ENCODE data around the gene ACBD6.
"Not testable (repeated sequence)": the region's sequence is repeated elsewhere in the genome, so short reads cannot be mapped to it uniquely, and the experiment has no call there.

Gene ACBD6

DNA sequence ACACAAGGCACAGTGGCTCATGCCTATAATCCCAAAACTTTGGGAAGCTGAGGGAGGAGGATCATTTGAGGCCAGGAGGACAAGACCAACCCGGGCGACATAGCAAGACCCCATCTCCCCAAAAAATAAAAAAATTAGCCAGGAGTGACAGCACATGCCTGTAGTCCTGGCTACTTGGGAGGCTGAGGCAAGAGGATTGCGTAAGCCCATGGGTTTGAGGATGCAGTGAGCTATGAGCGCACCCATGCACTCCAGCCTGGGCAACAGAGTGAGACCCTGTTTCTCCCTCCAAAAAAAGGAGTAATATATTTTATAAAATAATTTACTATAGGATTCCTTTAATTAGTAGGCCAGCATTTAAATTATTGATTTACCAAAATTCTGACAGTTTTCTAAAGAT lies 89.8 kb downstream of the ACBD6 start:
- no peak for DNase-seq

DNA sequence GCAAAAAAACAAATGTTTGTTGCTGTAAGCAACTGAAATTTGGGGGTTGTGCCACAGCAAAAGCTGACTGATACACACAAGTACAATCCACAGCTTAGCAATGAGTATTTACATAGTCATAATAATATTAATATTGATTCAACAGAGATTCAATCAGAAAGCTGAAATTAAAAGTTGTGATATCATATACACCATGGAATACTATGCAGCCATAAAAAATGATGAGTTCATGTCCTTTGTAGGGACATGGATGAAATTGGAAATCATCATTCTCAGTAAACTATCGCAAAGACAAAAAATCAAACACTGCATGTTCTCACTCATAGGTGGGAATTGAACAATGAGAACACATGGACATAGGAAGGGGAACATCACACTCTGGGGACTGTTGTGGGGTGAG lies 94.2 kb downstream of the ACBD6 start:
- DNase-seq: not testable (repeated sequence)

DNA sequence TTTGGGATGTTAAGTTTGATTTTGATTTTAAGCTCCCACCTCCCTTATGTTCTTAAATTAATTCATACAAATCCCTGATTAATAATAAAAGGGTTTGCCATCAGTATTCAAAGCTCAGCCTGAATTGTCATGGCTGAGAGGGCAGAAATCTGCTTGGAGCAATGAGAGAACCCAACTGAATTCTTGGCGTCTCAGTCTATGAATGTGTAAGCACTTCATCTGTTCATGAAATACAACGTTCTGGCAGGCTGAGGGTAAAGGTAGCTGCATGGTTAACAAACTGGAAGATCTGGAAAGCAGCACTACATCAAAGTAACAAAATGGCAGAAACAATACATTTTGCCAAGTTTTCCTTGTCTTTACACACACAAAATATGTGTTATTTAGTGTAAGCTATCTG lies 95.3 kb downstream of the ACBD6 start:
- no peak for DNase-seq

DNA sequence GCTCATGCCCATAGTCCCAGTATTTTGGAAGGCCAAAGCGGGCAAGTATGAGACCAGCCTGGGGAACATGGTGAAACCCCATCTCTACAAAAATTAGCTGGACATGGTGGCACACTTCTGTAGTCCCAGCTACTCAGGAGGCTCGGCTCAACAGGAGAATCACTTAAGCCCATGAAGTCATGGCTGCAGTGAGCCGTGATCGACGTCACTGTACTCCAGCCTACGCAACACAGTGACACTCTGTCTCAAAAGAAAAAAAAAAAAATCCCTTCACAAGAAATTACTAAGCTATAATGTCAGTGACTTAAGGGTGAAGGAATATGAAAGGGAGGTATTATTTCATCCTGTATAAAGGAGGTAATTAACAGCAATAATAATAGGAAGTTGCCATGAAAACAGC lies 99.8 kb downstream of the ACBD6 start:
- no peak for DNase-seq

DNA sequence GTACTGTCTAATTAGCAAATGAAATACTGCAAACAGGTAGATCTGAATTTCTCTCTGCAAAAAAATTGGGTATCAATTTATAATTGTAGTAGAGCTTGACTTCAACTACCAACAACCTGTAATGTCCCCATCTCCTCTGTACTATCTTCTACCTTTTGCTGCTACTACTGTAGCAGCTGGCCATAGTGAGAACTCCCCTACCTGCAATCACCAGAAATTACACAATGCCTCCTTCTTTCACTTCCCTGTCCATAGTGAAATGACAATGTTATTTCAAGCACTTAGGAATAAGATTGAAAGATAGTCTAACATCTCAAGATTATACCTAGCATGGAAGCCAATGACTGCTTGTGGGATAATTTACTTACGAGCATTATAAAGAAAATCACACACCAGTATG lies 100.4 kb downstream of the ACBD6 start:
- DNase-seq: no peak

DNA sequence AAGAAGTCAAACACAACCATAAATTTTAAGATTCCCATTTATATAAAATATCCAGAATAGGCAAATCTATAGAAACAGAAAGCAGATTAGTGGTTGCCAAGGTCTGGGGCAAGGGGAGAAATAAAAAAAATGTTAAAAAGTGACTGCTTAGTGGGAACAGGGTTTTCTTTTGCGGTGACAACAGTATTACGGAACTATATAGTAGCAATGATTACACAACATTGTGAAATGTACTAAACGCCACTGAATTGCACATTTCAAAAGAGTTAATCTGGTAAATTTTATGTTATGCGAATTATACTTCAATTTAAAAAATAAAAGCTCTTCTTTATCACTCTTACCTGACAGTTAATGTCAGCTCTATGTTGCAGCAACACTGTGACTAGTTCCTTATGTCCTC lies 105.2 kb downstream of the ACBD6 start:
- DNase-seq: no peak

DNA sequence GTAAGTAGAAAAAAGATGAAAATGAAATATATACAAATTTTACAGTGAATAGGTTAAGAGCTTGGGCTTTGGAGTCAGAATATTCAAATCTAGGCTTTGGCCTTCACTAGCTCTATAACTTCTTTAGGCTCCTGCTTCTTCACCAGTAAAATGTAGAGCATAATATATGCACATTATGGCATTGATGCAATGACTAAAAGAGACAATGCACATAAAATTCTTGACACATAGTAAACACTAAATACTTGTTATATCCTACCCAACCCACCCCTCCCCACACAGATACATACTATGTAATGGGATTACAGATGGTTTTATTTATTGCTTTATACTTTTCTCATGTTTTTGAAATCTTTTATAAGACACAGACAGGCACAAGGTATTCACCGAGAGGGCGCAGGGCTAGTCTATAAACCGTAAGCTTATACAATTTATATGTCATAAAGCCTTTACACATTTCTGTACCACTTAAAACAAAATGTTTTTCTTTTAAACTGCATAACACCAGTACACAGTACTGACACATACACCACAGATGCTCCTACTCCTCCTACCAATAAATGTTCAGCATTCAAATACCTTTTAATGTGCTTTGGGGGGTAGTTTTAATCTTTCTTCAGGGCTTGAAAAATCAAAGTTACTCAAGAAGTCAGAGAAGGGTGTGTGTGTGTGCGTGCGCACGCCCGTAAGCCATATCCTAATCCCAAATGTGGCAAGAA lies 109.8 kb downstream of the ACBD6 start:
- DNase-seq: no peak

DNA sequence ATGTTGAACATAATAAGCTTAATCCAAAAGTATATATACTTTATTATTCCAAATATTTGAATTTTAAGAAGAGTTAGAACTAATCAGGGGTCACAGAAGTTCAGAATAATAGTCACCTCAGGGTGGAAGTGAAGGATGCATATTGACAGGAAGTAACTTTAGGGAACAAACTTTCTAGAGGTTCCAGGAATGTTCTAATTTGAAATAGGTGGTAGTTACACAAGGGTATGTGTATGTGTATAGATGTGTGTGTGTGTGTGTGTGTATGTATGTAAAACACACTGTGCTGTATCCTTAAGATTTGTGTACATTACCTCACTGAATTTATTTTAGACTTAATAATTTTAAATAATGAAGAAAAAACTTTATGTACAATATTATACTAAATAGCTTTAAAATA lies 110.4 kb downstream of the ACBD6 start:
- no peak for DNase-seq

DNA sequence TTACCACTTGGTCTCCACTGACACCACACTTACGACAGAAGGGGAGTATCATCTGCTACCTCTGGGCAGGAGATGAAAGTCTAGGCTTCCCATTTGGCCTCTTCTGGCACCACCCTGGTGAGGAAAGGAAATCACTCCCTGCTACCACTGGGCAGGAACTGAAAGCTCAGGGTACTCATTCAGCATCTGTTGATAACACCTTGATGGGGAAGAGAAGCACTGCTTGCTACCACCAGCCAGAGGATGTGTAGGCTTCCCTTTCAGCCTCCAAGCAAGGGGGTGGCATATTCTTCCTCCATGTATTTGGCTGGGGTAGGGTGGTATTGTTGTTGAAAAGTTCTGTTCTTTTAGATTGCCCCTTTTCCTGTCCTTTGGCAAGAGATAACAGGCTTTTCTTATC lies 115.0 kb downstream of the ACBD6 start:
- no peak for DNase-seq

DNA sequence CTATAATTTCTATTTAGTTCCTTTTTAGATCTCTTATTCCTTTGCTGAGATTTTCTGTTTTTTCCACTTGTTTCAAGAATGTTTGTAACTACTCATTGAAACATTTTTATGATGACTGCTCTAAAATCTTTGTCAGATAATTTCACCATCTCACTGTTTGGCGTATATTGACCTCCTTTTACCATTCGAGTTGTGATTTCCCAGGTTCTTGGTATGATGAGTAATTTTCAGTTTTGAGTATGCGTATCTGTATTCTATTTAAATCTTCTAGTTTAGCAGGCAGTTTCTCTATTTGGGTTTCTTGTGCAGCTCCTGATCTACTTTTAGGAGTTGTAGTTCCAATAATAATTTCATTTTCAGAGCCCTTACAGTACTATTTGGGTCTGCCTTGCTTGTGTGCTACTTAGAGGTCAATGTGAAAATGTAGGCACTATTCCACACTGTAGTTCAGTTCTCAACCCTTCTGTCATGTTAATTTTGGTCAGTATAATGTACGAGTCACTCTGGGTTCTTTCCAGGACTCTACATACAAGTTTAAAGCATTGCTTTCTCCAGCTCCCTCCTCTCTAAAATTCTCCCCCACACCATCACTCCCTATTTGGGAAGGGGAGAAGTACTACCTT lies 115.5 kb downstream of the ACBD6 start:
- DNase-seq: no peak

DNA sequence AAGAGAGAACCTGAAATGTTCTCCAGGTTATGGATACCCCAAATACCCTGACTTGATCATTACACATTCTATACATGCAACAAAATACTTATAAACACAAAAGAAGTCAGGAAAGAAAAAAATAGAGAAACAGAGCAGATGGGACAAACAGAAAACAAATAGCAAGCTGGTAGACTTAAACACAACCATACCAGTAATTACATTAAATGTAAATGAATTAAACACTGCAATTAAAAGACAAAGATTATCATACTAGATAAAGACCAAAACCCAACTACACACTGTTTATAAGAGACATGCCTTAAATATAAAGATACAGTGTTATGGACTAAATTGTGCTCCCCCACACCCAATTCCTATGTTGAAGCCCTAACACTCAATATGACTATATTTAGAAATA lies 117.2 kb downstream of the ACBD6 start:
- DNase-seq: no peak

DNA sequence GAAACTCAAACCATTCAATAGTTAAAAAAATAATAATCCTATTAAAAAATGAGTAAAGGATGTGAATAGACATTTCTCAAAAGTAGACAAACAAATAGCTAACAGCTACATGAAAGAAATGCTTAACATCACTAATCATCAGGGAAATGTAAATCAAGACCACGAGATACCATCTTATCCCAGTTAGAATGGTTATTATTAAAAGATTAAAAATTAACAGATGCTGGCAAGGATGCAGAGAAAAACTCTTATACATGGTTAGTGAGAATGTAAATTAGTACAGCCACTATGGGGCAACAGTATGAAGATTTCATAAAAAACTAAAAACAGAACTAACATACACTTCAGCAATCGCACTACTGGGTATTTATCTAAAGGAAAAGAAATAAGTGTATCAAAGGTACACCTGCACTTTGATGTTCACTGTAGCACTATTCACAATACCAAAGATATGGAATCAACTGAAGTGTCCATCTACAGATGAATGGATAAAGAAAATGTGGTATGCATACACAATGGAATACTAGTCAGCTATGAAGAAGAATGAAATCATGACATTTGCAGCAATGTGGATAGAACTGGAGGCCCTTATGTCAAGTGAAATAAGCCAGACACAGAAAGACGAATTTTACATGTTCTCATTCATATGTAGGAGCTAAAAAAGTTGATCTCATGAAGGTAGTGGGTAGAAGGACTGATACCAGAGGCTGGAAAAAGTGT lies 117.9 kb downstream of the ACBD6 start:
- DNase-seq: no peak

DNA sequence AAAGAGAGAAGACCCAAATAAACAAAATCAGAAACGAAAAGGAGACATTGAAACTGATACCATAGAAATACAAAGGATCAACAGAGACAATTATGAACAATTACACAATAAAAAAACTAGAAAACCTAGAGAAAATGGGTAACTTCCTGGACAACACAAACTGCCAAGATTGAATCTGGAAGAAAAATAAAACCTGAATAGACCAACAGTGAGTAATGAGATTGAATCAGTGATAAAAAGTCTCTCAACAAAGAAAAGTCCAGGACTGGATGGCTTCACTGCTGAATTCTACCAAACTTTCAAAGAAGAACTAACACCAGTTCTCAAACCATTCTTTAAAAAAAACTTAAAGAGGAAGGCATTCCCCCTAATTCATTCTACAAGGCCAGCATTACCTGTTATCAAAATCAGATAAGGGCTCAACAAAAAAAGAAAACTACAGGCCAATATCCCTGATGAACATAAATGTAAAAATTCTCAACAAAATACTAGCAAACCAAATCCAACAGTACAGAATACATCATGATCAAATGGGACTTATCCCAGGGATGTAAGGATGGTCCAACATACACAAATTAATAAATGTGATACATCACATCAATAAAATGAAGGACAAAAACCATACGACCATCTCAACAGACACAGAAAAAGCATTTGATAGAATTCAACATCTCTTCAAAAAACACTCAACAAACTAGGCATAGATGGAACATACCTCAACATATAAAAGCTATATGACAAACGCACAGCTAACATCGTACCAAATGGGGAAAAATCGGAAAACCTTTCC lies 119.9 kb downstream of the ACBD6 start:
- DNase-seq: no peak

DNA sequence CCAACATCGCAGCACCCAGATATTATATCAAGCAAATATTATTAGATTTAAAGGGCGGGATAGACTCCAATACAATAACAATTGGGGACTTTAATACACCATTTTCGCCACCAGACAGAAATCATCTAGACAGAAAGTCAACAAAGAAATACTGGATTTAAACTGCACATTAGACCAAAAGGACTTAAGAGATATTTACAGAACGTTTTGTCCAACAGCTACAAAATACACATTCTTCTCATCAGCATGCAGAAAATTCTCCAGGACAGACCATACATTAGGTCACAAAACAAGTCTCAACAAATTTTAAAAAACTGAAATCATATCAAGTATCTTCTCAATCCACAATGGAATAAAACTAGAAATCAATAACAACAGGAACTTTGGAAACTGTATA lies 121.2 kb downstream of the ACBD6 start:
- DNase-seq: no peak

DNA sequence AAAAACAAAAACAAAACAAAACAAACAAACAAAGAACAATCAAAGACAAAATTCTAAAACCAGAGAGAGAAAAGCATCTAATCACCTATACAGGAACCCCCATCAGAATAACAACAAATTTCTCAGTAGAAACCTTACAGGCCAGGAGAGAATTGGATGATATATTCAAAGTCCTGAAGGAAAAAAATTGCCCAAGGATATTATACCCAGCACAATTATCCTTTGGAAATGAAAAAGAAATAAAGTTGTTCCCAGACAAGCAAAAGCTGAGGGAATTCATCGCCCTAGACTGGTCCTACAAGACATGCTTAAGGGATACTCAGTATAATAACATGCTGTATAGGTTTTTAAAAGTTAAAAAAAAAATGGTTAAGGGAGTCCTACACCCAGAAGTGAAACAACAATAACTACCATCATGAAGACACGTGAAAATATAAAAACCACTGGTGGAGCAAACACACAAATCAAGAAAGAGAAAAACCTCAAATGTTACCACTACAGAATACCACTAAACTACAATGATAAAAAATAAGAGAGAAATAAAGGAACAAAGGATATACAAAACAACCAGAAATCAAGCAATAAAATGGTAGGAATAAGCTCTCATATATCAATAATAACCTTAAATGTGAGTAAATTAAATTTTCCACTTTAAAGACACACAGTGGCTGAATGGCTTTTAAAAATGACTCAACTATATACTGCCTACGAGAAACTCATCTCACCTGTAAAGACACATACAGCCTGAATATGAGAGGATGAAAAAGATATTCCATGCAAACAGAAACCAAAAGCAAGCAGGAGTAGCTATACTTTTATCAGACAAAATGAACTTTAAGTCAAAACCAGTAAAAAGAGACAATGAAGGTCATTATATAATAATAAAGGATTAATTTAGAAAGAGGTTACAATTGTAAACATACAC lies 121.9 kb downstream of the ACBD6 start:
- DNase-seq: no peak

DNA sequence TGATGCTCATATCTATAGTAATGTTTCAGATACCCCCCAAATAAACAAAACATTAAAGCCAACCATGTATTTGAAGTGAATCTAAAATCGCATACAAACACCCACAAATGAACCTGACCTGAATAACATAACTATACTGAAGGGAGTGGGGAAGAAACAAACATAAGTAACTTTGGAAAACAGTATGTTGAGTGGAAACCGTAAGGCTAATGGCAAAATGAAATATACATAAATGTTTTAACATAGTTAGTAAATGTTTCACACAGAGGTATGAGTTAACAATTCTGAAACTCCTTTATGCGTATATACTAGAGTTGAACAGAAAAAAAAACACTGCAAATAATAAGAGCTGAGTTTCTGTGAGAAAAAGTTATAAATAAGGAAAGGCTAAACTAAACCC lies 125.6 kb downstream of the ACBD6 start:
- DNase-seq: no peak

DNA sequence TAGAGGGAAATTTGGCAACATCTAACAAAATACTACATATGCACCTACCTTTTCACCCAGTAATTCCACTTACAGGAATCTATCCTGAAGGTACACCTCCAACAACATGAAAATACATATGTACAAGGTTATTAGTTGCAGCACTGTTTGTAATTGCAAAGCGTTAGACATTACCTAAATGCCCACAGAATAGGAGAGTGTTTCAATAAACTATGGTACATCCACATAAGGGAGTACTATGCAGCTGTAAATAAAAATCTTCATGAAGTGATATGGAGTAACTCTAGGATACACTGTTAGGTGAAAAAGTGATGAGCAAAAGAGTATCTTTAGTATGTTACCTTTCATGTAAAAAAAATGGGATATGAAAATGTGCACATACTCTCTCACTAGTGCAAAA lies 126.1 kb downstream of the ACBD6 start:
- no peak for DNase-seq

DNA sequence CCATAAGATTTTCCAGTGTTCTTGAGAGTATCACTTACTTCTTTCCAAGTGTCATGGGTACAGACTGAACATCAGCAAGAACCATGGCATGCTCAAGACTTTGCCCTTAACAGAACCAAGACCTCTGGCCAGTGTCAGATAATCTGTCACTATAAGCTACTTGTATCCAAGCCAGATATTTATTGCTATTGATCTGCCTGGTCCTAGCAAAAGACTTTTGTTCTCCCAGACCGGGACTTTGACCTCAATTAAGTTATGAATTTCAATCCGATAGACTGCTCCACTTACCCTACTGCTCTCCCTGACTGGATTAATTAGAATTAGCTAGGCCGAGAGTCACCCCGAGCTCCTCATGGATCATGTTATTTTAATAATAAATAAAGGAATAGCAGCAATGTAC lies 129.6 kb downstream of the ACBD6 start:
- no peak for DNase-seq

DNA sequence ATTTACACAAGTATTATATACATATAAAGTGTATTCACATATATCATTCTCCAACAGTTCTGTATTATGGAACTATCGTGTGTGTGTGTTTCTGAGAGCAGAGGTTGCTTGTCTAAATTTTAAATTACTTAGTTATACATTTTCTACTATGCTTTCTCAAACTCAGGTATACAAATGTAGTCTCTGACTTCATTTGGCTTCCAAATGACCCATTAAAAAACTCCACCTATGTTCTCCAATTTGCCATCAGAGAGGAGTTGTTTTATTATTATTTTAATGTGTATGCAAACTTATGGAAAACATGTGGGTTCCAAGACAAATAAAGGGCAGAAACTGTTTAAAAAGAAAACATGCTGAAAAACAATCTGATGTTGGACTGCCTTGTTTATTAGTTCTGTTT lies 131.8 kb downstream of the ACBD6 start:
- DNase-seq: no peak

DNA sequence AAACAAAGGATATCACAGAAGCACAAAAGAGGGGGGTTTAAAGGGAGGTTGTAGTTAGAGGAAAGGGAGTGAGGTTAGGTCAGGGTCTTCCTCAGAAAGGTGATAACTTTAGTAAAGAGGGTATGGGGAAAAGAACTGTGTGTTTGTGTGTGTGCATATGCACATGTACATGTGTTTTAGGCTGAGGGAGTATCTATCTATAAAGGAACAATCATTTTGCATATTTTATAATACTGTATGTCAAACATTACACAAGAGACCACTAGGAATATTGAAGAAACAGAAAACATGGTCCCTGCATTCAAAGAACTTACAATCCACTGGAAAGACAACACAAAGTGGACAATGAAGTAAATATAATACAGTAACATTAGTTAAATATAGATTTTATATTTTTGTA lies 132.2 kb downstream of the ACBD6 start:
- no peak for DNase-seq

DNA sequence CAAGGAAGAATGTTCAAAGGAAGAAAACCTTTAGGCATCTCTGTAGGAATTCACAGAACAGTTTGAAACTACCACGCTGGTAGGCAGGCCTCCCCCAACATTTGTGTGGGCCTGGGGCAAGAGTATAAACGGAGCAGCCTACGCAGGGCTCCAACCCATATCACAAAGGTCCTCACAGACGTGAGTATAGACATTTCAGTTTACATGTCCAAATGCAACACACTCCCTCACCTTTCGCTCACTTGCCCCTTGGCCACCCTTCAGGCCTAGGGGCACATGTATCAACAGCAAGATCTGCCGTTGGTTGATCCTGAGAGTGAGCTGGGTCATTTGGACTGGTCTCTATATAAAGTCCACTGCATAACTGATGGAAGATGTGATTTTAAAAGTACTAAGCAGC lies 133.3 kb downstream of the ACBD6 start:
- DNase-seq: no peak

DNA sequence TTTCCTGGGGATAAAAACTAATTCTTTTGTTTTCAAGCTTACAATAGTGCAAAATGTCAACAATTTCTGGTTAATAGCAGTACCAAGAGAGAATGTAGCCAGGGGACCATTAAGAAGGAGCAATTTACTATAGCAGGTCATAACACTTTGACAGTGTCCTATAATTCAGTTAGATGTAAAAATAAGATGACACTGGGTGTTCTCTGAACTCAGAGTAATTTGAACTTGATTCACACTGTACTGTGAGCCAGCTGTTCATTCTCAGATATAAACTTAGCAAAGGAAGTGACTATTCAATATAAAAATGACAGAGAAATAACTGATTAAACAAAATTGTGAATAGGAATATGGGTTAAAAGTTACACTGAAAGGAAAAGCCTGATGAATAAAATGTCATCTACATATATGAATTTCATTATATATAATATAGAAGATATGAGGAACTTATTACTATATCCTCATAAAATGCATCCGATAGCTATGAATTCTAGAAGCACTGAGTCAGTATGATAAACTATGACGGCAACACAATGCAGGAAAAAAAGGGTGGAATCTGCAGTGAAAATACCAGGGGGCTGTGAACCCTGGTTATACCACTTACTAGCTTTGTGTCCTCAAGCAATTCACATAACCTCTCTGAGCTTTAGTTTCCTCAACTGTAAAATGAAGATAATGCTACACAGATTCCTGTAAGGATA lies 135.9 kb downstream of the ACBD6 start:
- DNase-seq: no peak
